LNCAP (cell line): Measurements from ENCODE around the gene TAL2.

Experiments used
- TF ChIP-seq, protein P1 (sequence below): fragments of 450-650 bp; IDR thresholded peaks from 2 replicates; pipeline ENCODE4 v1.5.1; 2017; ENCODE audit warnings: mild to moderate bottlenecking

Gene TAL2

DNA sequence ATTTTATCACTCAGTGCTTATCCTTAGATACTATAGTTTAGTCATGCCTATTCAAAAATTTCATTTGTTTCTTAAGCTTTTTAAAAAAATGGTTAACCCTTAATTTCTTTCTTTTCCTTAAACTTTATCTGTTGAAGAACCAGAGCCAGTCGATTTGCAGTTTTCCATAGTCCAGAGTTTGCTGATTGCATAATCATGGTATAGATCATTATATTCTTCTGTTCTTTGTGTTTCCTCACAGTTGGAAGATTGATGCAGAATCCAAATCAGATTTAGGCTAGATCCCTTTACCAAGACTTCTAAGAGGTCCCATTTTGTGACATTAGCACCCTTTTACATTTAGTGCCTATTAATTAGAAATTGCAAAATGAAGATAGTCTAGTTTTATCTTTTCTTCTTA, 50.0 kb downstream of the TAL2 start:
- TF ChIP-seq, protein P1, sequence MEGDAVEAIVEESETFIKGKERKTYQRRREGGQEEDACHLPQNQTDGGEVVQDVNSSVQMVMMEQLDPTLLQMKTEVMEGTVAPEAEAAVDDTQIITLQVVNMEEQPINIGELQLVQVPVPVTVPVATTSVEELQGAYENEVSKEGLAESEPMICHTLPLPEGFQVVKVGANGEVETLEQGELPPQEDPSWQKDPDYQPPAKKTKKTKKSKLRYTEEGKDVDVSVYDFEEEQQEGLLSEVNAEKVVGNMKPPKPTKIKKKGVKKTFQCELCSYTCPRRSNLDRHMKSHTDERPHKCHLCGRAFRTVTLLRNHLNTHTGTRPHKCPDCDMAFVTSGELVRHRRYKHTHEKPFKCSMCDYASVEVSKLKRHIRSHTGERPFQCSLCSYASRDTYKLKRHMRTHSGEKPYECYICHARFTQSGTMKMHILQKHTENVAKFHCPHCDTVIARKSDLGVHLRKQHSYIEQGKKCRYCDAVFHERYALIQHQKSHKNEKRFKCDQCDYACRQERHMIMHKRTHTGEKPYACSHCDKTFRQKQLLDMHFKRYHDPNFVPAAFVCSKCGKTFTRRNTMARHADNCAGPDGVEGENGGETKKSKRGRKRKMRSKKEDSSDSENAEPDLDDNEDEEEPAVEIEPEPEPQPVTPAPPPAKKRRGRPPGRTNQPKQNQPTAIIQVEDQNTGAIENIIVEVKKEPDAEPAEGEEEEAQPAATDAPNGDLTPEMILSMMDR: no peak
